SK-N-SH treated with all-trans-retinoic acid at 6 μM for 48 hours (cell line): Measurements from ENCODE around the gene LSS.
"Not testable (repeated sequence)": the region's sequence is repeated elsewhere in the genome, so short reads cannot be mapped to it uniquely, and the experiment has no call there.

Experiments used
- ATAC-seq: fragments of 200-7000 bp; cut with Tn5 transposase; 3 replicates; pipeline ENCODE4 v1.9.1; 2020; ENCODE audit warnings: mild to moderate bottlenecking, moderate library complexity
- ARNTL ChIP-seq: fragments of 450-650 bp; formaldehyde crosslinking; IDR thresholded peaks from 2 replicates; pipeline ENCODE4 v1.5.0; 2020; ENCODE audit warnings: low read depth, mild to moderate bottlenecking, moderate library complexity, borderline replicate concordance
- BACH2 ChIP-seq: fragments of 250-450 bp; sonication (Bioruptor Pico); IDR thresholded peaks from 2 replicates; pipeline ENCODE4 v1.9.0; 2021; ENCODE audit warnings: mild to moderate bottlenecking, borderline replicate concordance
- CSDC2 ChIP-seq: fragments of 250-450 bp; sonication (Bioruptor Pico); IDR thresholded peaks from 2 replicates; pipeline ENCODE4 v1.5.0; 2020; ENCODE audit warnings: mild to moderate bottlenecking, moderate library complexity
- ESRRG ChIP-seq: fragments of 250-450 bp; sonication (Bioruptor Pico); IDR thresholded peaks from 2 replicates; pipeline ENCODE4 v1.6.1; 2021; ENCODE audit warnings: mild to moderate bottlenecking
- ISL1 ChIP-seq: fragments of 250-450 bp; sonication (Bioruptor Pico); IDR thresholded peaks from 2 replicates; pipeline ENCODE4 v2.1.2; 2022; ENCODE audit warnings: mild to moderate bottlenecking, moderate library complexity
- OSR1 ChIP-seq: fragments of 250-450 bp; sonication (Bioruptor Pico); IDR thresholded peaks from 2 replicates; pipeline ENCODE4 v1.8.0; 2022; ENCODE audit warnings: moderate library complexity, mild to moderate bottlenecking, inconsistent platforms
- PATZ1 ChIP-seq: fragments of 250-450 bp; sonication (Bioruptor Pico); IDR thresholded peaks from 2 replicates; pipeline ENCODE4 v1.8.0; 2020; ENCODE audit warnings: mild to moderate bottlenecking, moderate library complexity, borderline replicate concordance
- POU6F1 ChIP-seq: fragments of 250-450 bp; sonication (Bioruptor Pico); IDR thresholded peaks from 2 replicates; pipeline ENCODE4 v1.8.0; 2021; ENCODE audit warnings: low read depth, mild to moderate bottlenecking, moderate library complexity, borderline replicate concordance
- RARB ChIP-seq: fragments of 250-450 bp; sonication (Bioruptor Pico); IDR thresholded peaks from 2 replicates; pipeline ENCODE4 v1.8.0; 2021; ENCODE audit warnings: mild to moderate bottlenecking, moderate library complexity
- SNAI2 ChIP-seq: fragments of 250-450 bp; sonication (Bioruptor Pico); IDR thresholded peaks from 2 replicates; pipeline ENCODE4 v1.5.0; 2020; ENCODE audit warnings: mild to moderate bottlenecking, moderate library complexity
- TCF4 ChIP-seq: fragments of 250-450 bp; sonication (Bioruptor Pico); IDR thresholded peaks from 2 replicates; pipeline ENCODE4 v1.8.0; 2021; ENCODE audit warnings: mild to moderate bottlenecking, moderate library complexity, borderline replicate concordance
- ZC3H10 ChIP-seq: fragments of 250-450 bp; sonication (Bioruptor Pico); IDR thresholded peaks from 2 replicates; pipeline ENCODE4 v1.5.1; 2021; ENCODE audit warnings: mild to moderate bottlenecking, moderate library complexity
- ZFP3 ChIP-seq: fragments of 250-450 bp; sonication (Bioruptor Pico); IDR thresholded peaks from 2 replicates; pipeline ENCODE4 v1.5.0; 2020; ENCODE audit warnings: mild to moderate bottlenecking, moderate library complexity
- ZFP30 ChIP-seq: fragments of 450-650 bp; formaldehyde crosslinking; IDR thresholded peaks from 2 replicates; pipeline ENCODE4 v1.5.0; 2022; ENCODE audit warnings: mild to moderate bottlenecking, moderate library complexity
- ZNF565 ChIP-seq: fragments of 450-650 bp; formaldehyde crosslinking; conservative IDR thresholded peaks from 2 replicates; pipeline ENCODE4 v1.5.0; 2020; ENCODE audit warnings: low read depth, mild to moderate bottlenecking, moderate library complexity
- ZNF70 ChIP-seq: fragments of 450-650 bp; formaldehyde crosslinking; IDR thresholded peaks from 2 replicates; pipeline ENCODE4 v1.5.0; 2020; ENCODE audit warnings: mild to moderate bottlenecking, moderate library complexity
- ZNF8 ChIP-seq: fragments of 450-650 bp; formaldehyde crosslinking; IDR thresholded peaks from 2 replicates; pipeline ENCODE4 v1.5.0; 2020; ENCODE audit warnings: mild to moderate bottlenecking, moderate library complexity
- TF ChIP-seq, protein P1 (sequence below): fragments of 250-450 bp; sonication (Bioruptor Pico); IDR thresholded peaks from 2 replicates; pipeline ENCODE4 v1.5.0; 2020; ENCODE audit warnings: mild to moderate bottlenecking, moderate library complexity
- TF ChIP-seq, protein P2 (sequence below): fragments of 250-450 bp; sonication (Bioruptor Pico); IDR thresholded peaks from 2 replicates; pipeline ENCODE4 v1.5.1; 2021; ENCODE audit warnings: mild to moderate bottlenecking, moderate library complexity
- TF ChIP-seq, protein P3 (sequence below): fragments of 250-450 bp; sonication (Bioruptor Pico); IDR thresholded peaks from 2 replicates; pipeline ENCODE4 v1.5.1; 2020; ENCODE audit warnings: low read depth, mild to moderate bottlenecking, moderate library complexity

Gene LSS

GRCh38 chr21:46141767-46142581, 86.6 kb downstream of the LSS start:
- ATAC-seq = no peak
- no peak for TF ChIP-seq SNAI2 (CRISPR knock-in tag)
- no peak for TF ChIP-seq POU6F1 (CRISPR knock-in tag)
- TF ChIP-seq RARB (CRISPR knock-in tag) = no peak
- TF ChIP-seq OSR1 (CRISPR knock-in tag) = no peak
- no peak for TF ChIP-seq ZNF565 (CRISPR knock-in tag)
- TF ChIP-seq BACH2 (CRISPR knock-in tag) = no peak
- TF ChIP-seq CSDC2 = no peak
- TF ChIP-seq ZFP30 (CRISPR knock-in tag) = no peak
- TF ChIP-seq TCF4 (CRISPR knock-in tag) = no peak
- TF ChIP-seq ZNF70 = no peak
- no peak for TF ChIP-seq ESRRG (CRISPR knock-in tag)
- no peak for TF ChIP-seq ZFP3 (CRISPR knock-in tag)
- no peak for TF ChIP-seq ISL1 (CRISPR knock-in tag)
- no peak for TF ChIP-seq ZNF8 (CRISPR knock-in tag)
- no peak for TF ChIP-seq ZC3H10 (CRISPR knock-in tag)
- TF ChIP-seq, protein P1, sequence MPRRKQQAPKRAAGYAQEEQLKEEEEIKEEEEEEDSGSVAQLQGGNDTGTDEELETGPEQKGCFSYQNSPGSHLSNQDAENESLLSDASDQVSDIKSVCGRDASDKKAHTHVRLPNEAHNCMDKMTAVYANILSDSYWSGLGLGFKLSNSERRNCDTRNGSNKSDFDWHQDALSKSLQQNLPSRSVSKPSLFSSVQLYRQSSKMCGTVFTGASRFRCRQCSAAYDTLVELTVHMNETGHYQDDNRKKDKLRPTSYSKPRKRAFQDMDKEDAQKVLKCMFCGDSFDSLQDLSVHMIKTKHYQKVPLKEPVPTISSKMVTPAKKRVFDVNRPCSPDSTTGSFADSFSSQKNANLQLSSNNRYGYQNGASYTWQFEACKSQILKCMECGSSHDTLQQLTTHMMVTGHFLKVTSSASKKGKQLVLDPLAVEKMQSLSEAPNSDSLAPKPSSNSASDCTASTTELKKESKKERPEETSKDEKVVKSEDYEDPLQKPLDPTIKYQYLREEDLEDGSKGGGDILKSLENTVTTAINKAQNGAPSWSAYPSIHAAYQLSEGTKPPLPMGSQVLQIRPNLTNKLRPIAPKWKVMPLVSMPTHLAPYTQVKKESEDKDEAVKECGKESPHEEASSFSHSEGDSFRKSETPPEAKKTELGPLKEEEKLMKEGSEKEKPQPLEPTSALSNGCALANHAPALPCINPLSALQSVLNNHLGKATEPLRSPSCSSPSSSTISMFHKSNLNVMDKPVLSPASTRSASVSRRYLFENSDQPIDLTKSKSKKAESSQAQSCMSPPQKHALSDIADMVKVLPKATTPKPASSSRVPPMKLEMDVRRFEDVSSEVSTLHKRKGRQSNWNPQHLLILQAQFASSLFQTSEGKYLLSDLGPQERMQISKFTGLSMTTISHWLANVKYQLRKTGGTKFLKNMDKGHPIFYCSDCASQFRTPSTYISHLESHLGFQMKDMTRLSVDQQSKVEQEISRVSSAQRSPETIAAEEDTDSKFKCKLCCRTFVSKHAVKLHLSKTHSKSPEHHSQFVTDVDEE (CRISPR knock-in tag) = no peak

DNA sequence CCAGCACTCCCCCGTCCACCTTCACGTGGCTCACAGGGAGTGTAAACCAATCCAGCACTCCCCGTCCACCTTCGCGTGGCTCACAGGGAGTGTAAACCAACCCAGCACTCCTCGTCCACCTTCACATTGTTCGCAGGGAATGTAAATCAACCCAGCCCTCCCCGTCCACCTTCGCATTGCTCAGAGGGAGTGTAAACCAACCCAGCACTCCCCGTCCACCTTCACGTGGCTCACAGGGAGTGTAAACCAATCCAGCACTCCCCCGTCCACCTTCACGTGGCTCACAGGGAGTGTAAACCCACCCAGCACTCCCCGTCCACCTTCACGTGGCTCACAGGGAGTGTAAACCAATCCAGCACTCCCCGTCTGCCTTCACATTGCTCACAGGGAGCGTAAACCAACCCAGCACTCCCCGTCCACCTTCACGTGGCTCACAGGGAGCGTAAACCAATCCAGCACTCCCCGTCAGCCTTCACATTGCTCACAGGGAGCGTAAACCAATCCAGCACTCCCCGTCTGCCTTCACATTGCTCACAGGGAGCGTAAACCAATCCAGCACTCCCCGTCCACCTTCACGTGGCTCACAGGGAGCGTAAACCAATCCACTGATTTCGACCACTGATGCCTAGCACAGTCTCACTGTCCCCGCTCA, 88.1 kb downstream of the LSS start:
- not testable (repeated sequence) for ATAC-seq

DNA sequence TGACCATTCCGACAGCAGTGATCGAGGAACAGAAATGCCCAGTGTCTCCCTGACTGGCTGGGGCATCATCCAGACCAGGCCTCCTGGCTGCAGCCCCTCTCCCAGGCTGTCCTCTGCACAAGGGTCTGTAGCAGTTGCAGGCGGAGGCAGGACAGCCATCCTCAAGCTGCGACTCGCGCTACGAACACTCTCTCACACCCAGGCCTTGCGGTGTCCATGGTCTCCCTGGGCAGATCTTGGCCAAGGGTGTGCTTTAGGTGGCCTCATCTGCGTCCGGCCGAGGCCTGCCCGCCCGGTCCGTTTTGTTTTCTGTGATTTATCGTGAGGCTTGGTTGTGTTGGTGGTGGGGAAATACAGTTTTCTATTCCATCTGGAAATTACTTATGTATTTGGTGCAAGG, 88.9 kb downstream of the LSS start:
- no peak for TF ChIP-seq RARB (CRISPR knock-in tag)
- TF ChIP-seq TCF4 (CRISPR knock-in tag) = no peak
- TF ChIP-seq, protein P2, sequence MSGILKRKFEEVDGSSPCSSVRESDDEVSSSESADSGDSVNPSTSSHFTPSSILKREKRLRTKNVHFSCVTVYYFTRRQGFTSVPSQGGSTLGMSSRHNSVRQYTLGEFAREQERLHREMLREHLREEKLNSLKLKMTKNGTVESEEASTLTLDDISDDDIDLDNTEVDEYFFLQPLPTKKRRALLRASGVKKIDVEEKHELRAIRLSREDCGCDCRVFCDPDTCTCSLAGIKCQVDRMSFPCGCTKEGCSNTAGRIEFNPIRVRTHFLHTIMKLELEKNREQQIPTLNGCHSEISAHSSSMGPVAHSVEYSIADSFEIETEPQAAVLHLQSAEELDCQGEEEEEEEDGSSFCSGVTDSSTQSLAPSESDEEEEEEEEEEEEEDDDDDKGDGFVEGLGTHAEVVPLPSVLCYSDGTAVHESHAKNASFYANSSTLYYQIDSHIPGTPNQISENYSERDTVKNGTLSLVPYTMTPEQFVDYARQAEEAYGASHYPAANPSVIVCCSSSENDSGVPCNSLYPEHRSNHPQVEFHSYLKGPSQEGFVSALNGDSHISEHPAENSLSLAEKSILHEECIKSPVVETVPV (CRISPR knock-in tag) = no peak
- TF ChIP-seq ARNTL = no peak
- no peak for TF ChIP-seq SNAI2 (CRISPR knock-in tag)
- TF ChIP-seq ZNF565 (CRISPR knock-in tag) = no peak
- ATAC-seq = no peak

DNA sequence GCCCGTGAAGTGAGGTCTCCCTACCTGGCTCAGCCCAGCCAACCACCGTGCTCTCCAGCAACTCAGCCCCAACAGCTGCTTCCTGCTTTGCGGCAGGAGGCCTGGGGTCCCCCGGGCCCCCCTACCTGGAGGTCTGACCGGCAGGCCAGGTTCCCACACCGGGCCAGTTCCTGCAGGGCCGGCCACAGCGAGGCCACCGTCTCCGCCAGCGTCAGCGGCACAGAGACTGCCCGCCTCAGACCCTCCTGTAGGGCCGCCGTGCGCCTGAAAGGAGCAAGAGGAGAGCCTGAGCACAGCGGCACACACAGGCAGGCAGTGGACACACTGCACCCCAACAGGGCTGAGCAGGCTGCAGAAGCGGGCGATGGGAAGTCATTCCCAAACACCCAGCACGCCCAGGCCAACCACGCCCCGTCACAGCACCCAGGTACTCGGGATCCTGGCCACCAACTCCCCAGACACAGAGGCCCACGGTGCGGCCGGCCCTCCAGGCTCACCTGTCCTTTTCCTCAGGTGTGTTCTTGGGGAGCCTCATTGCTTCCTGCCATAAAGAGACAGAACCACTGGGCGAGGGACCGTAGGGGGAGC, 90.1 kb downstream of the LSS start:
- ATAC-seq = no peak
- TF ChIP-seq CSDC2 (no peak), TCF4 (CRISPR knock-in tag) (no peak), ZNF8 (CRISPR knock-in tag) (no peak), POU6F1 (CRISPR knock-in tag) (no peak), PATZ1 (CRISPR knock-in tag) (no peak), RARB (CRISPR knock-in tag) (no peak), ZFP30 (CRISPR knock-in tag) (no peak)
- TF ChIP-seq, protein P1 (CRISPR knock-in tag) = no peak
- TF ChIP-seq, protein P3, sequence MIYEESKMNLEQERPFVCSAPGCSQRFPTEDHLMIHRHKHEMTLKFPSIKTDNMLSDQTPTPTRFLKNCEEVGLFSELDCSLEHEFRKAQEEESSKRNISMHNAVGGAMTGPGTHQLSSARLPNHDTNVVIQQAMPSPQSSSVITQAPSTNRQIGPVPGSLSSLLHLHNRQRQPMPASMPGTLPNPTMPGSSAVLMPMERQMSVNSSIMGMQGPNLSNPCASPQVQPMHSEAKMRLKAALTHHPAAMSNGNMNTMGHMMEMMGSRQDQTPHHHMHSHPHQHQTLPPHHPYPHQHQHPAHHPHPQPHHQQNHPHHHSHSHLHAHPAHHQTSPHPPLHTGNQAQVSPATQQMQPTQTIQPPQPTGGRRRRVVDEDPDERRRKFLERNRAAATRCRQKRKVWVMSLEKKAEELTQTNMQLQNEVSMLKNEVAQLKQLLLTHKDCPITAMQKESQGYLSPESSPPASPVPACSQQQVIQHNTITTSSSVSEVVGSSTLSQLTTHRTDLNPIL (CRISPR knock-in tag) = no peak
